Measurements from ENCODE around the gene NEB.
"Not testable (repeated sequence)": the region's sequence is repeated elsewhere in the genome, so short reads cannot be mapped to it uniquely, and the experiment has no call there.

The NEB gene

GRCh38 chr2:151688719-151689118 lies 45.6 kb downstream of the NEB start:
- DNase-seq = no peak

- no peak for DNase-seq
Measured at GRCh38 chr2:151682459-151683003, 51.7 kb downstream of the NEB start.

- DNase-seq = no peak
Measured at GRCh38 chr2:151681051-151681450, 53.2 kb downstream of the NEB start.

GRCh38 chr2:151679994-151680393 lies 54.3 kb downstream of the NEB start:
- no peak for DNase-seq

GRCh38 chr2:151678849-151679248 lies 55.4 kb downstream of the NEB start:
- DNase-seq = no peak

- DNase-seq = no peak
Measured at GRCh38 chr2:151673016-151673415, 61.3 kb downstream of the NEB start.

GRCh38 chr2:151672277-151672676 lies 62.0 kb downstream of the NEB start:
- no peak for DNase-seq

GRCh38 chr2:151670846-151671597 lies 63.3 kb downstream of the NEB start:
- DNase-seq = no peak

- no peak for DNase-seq
Measured at GRCh38 chr2:151670346-151670745, 63.9 kb downstream of the NEB start.

- peak; percentile 33 for DNase-seq
Measured at GRCh38 chr2:151669585-151670081, 64.6 kb downstream of the NEB start.

GRCh38 chr2:151668737-151669136 lies 65.5 kb downstream of the NEB start:
- no peak for DNase-seq

GRCh38 chr2:151665959-151666358 lies 68.3 kb downstream of the NEB start:
- no peak for DNase-seq

- DNase-seq = no peak
Measured at GRCh38 chr2:151664520-151664919, 69.8 kb downstream of the NEB start.

- no peak for DNase-seq
Measured at GRCh38 chr2:151661625-151662024, 72.7 kb downstream of the NEB start.

GRCh38 chr2:151658081-151658480 lies 76.2 kb downstream of the NEB start:
- DNase-seq = no peak

GRCh38 chr2:151657667-151658076 lies 76.6 kb downstream of the NEB start:
- no peak for DNase-seq

- no peak for DNase-seq
Measured at GRCh38 chr2:151655663-151656398, 78.4 kb downstream of the NEB start.

GRCh38 chr2:151654891-151655290 lies 79.4 kb downstream of the NEB start:
- DNase-seq = no peak

- no peak for DNase-seq
Measured at GRCh38 chr2:151654085-151654484, 80.2 kb downstream of the NEB start.

GRCh38 chr2:151651274-151651673 lies 83.0 kb downstream of the NEB start:
- no peak for DNase-seq

- no peak for DNase-seq
Measured at GRCh38 chr2:151650456-151650855, 83.8 kb downstream of the NEB start.

GRCh38 chr2:151649966-151650365 lies 84.3 kb downstream of the NEB start:
- no peak for DNase-seq

GRCh38 chr2:151649400-151649799 lies 84.9 kb downstream of the NEB start:
- no peak for DNase-seq

GRCh38 chr2:151646512-151646911 lies 87.8 kb downstream of the NEB start:
- DNase-seq = not testable (repeated sequence)
